HCT116 (cell line): ENCODE measurements around the gene TAS2R14. TPM values are rescaled to one million over a fixed set of nuclear protein-coding genes. Genes with fewer than 3 reads are reported as not detected.

Experiments
- ATAC-seq: fragments of 200-7000 bp; cut with Tn5 transposase; 2 replicates; pipeline ENCODE4 v1.9.1; 2020; ENCODE audit warnings: mild to moderate bottlenecking, moderate library complexity
- BruUV-seq: library from RNA; stranded (reverse); fragments of 400-500 nt; replicated peaks from 2 replicates; lab custom pipeline; 2021; lab: Mats Ljungman, UMichigan
- CTCF ChIA-PET: fragments of 300-600 bp; sonication (Branson Sonifier 250); formaldehyde crosslinking; loops from one replicate; lab custom pipeline; 2021; ENCODE audit warnings: antibody characterized with exemption; lab: Charles Lee
- POLR2A ChIA-PET: fragments of 300-600, 350-600 bp; sonication (Branson Sonifier 250); formaldehyde crosslinking; loops from one replicate; lab custom pipeline; 2021; ENCODE audit warnings: antibody characterized with exemption; lab: Charles Lee
- RAD21 ChIA-PET, 2 experiments: fragments of 300-600 bp; sonication (Branson Sonifier 250); formaldehyde crosslinking; loops; one replicate each; lab custom pipeline; 2023; ENCODE audit warnings: low total read pairs in 2 of 2; ENCODE audit not compliant: uncharacterized antibody in 2 of 2, unreplicated experiment in 2 of 2, low non-redundant PET in 1 of 2; lab: Charles Lee
- DNase-seq: peaks from one replicate; pipeline ENCODE4 v3.0.0-alpha.2; 2010; ENCODE audit warnings: low read depth, low spot score
- H2AFZ ChIP-seq: fragments of 200-600 bp; shearing (Covaris generic), sonication (generic); 2 replicates; pipeline ENCODE4 v1.6.1; 2017; ENCODE audit warnings: low read depth, mixed run types, mixed read lengths, antibody characterized with exemption, low read length; ENCODE audit not compliant: poor library complexity, severe bottlenecking
- H3K27ac ChIP-seq: 2 replicates; pipeline ENCODE4 v1.5.1; 2012; ENCODE audit warnings: low read depth, low read length
- H3K27me3 ChIP-seq: fragments of 200-600 bp; sonication (generic); 2 replicates; pipeline ENCODE4 v1.6.1; 2016; ENCODE audit warnings: mixed run types, low read length, mixed read lengths; ENCODE audit not compliant: insufficient read depth
- H3K36me3 ChIP-seq, 2 experiments: fragments of 200-500 bp in 1 of 2; fragments of 200-600 bp in 1 of 2; sonication (Bioruptor generic) in 1 of 2; sonication (generic) in 1 of 2; 2 replicates each; pipeline versions ENCODE4 v1.5.1 to v1.6.1; 2014 to 2016; ENCODE audit warnings: low read length in 2 of 2, inconsistent platforms in 1 of 2, mixed read lengths in 1 of 2, mixed run types in 1 of 2; ENCODE audit not compliant: insufficient read depth in 2 of 2, control insufficient read depth in 1 of 2
- H3K4me1 ChIP-seq, 2 experiments: fragments of 200-600 bp in 1 of 2; sonication (generic) in 1 of 2; 2 replicates each; pipeline versions ENCODE4 v1.5.1 to v1.6.1; 2012 to 2017; ENCODE audit warnings: low read length in 2 of 2, inconsistent platforms in 1 of 2, mild to moderate bottlenecking in 1 of 2, mixed read lengths in 1 of 2, mixed run types in 1 of 2, moderate library complexity in 1 of 2; ENCODE audit not compliant: insufficient read depth in 2 of 2, control insufficient read depth in 1 of 2
- H3K4me2 ChIP-seq: fragments of 200-600 bp; sonication (generic); 2 replicates; pipeline ENCODE4 v1.6.1; 2017; ENCODE audit warnings: mixed run types, low read length, mixed read lengths
- H3K4me3 ChIP-seq, 2 experiments: fragments of 200-600 bp in 1 of 2; sonication (generic) in 1 of 2; replicated peaks in 1 of 2; 2 replicates each; pipeline ENCODE4 v1.5.1; 2011 to 2016; ENCODE audit warnings: low read length in 2 of 2, control low read depth in 1 of 2, low read depth in 1 of 2, mild to moderate bottlenecking in 1 of 2, mixed read lengths in 1 of 2, mixed run types in 1 of 2
- H3K79me2 ChIP-seq: fragments of 200-600 bp; sonication (generic); 2 replicates; pipeline ENCODE4 v1.6.1; 2017; ENCODE audit warnings: mild to moderate bottlenecking, mixed run types, low read length, moderate library complexity, mixed read lengths; ENCODE audit not compliant: insufficient read depth
- H3K9ac ChIP-seq: fragments of 200-600 bp; sonication (generic); 2 replicates; pipeline ENCODE4 v1.6.1; 2016; ENCODE audit warnings: low read length, mixed read lengths
- H3K9me2 ChIP-seq: fragments of 200-600 bp; sonication (generic), shearing (Covaris generic); 2 replicates; pipeline ENCODE4 v1.6.1; 2017; ENCODE audit warnings: mixed run types, mild to moderate bottlenecking, moderate library complexity; ENCODE audit not compliant: insufficient read depth
- H3K9me3 ChIP-seq, 2 experiments: fragments of 200-500 bp in 1 of 2; fragments of 200-600 bp in 1 of 2; sonication (Bioruptor generic) in 1 of 2; sonication (generic) in 1 of 2; 2 replicates each; pipeline ENCODE4 v1.6.1; 2014 to 2017; ENCODE audit warnings: low read length in 2 of 2, mixed read lengths in 2 of 2, inconsistent platforms in 1 of 2, low read depth in 1 of 2, mild to moderate bottlenecking in 1 of 2, mixed run types in 1 of 2, moderate library complexity in 1 of 2; ENCODE audit not compliant: control insufficient read depth in 1 of 2, insufficient read depth in 1 of 2
- H4K20me1 ChIP-seq: fragments of 200-600 bp; sonication (generic), shearing (Covaris generic); 2 replicates; pipeline ENCODE4 v1.6.1; 2017; ENCODE audit warnings: mixed run types, mild to moderate bottlenecking, moderate library complexity; ENCODE audit not compliant: insufficient read depth
- CBX3 ChIP-seq: IDR thresholded peaks from 2 replicates; pipeline ENCODE4 v1.6.1; 2012; ENCODE audit warnings: low read depth
- CEBPB ChIP-seq: IDR thresholded peaks from 2 replicates; pipeline ENCODE4 v1.6.1; 2012; ENCODE audit warnings: low read depth
- FOSL1 ChIP-seq: IDR thresholded peaks from 2 replicates; pipeline ENCODE4 v1.6.1; 2012; ENCODE audit warnings: low read depth
- JUND ChIP-seq: IDR thresholded peaks from 2 replicates; pipeline ENCODE4 v1.6.1; 2012
- POLR2AphosphoS5 ChIP-seq: IDR thresholded peaks from 2 replicates; pipeline ENCODE4 v1.6.1; 2011; ENCODE audit warnings: mild to moderate bottlenecking, low read depth, low read length, moderate library complexity
- ZFX ChIP-seq: fragments of 450-650 bp; IDR thresholded peaks from 2 replicates; pipeline ENCODE4 v1.6.1; 2017
- intact Hi-C: fragments of 100-400 bp; cut with micrococcal nuclease; formaldehyde crosslinking; loops from 2 replicates; pipeline ENCODE4 v1.10.0; 2022
- total RNA-seq: library from RNA; stranded (reverse); gene quantifications from one replicate; pipeline ENCODE4 v1.2.1, GENCODE V29; 2021; ENCODE audit not compliant: unreplicated experiment
- TF ChIP-seq, protein P1 (sequence below): IDR thresholded peaks from 2 replicates; pipeline ENCODE4 v1.6.1; 2012; ENCODE audit warnings: low read depth
- TF ChIP-seq, protein P2 (sequence below): IDR thresholded peaks from 2 replicates; pipeline ENCODE4 v1.6.1; 2012

TAS2R14 gene
- total RNA-seq, 1 experiment from 2014 or later: 1.9 TPM

DNA sequence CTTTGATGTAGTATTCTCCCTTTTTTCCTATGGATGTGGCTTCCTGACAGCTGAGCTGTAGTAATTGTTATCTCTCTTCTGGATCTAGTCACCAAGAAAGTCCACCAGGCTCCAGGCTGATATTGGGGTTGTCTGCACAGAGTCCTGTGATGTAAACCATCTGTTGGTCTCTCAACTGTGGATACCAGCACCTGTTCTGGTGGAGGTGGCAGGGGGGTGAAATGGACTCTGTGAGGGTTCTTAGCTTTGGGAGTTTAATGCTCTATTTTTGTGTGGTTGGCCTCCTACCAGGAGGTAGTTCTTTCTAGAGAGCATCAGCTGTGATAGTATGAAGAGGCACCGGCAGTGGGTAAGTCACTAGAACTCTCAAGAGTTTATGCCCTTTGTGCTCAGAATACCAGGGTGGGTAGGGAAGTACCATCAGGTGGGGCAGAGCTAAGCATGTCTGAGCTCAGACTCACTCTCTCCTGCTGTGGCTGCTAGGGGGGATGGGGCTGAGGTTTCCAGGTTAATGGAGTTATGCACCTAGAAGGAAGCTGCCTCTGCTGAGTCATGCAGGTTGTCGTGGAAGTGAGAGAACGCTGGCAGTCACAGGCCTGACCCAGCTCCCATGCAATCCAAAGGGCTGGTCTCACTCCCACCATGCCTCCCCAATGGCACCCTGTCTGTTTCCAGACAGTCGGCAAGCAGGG lies 3.0 kb upstream of the TAS2R14 start:
- TF ChIP-seq POLR2AphosphoS5 (peak; percentile 18; the same call in 1 of the 2 replicates), FOSL1 (peak; percentile 55), ZFX (0 out of 2 replicates have a peak, but pooled peaks have one; percentile 30), CEBPB (no peak), JUND (peak; percentile 67), CBX3 (peak; percentile 77)
- TF ChIP-seq, protein P1, sequence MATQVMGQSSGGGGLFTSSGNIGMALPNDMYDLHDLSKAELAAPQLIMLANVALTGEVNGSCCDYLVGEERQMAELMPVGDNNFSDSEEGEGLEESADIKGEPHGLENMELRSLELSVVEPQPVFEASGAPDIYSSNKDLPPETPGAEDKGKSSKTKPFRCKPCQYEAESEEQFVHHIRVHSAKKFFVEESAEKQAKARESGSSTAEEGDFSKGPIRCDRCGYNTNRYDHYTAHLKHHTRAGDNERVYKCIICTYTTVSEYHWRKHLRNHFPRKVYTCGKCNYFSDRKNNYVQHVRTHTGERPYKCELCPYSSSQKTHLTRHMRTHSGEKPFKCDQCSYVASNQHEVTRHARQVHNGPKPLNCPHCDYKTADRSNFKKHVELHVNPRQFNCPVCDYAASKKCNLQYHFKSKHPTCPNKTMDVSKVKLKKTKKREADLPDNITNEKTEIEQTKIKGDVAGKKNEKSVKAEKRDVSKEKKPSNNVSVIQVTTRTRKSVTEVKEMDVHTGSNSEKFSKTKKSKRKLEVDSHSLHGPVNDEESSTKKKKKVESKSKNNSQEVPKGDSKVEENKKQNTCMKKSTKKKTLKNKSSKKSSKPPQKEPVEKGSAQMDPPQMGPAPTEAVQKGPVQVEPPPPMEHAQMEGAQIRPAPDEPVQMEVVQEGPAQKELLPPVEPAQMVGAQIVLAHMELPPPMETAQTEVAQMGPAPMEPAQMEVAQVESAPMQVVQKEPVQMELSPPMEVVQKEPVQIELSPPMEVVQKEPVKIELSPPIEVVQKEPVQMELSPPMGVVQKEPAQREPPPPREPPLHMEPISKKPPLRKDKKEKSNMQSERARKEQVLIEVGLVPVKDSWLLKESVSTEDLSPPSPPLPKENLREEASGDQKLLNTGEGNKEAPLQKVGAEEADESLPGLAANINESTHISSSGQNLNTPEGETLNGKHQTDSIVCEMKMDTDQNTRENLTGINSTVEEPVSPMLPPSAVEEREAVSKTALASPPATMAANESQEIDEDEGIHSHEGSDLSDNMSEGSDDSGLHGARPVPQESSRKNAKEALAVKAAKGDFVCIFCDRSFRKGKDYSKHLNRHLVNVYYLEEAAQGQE: no peak
- TF ChIP-seq, protein P2, sequence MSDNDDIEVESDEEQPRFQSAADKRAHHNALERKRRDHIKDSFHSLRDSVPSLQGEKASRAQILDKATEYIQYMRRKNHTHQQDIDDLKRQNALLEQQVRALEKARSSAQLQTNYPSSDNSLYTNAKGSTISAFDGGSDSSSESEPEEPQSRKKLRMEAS: peak; percentile 59; the same call in 1 of the 2 replicates
- peak overlapping the region; percentile 6 to 29; a peak in 3 of 4 replicates for H3K4me3 ChIP-seq
- H3K9ac ChIP-seq: peak overlapping the region; percentile 47
- peak; percentile 92 for ATAC-seq
- peak overlapping the region; percentile 75 for H3K4me2 ChIP-seq
- no peaks in the 10 kb centered on the region for H3K9me2 ChIP-seq
- no peak overlapping the region for H2AFZ ChIP-seq
- H4K20me1 ChIP-seq: no peaks in the 10 kb centered on the region
- no peaks in the 10 kb centered on the region for H3K79me2 ChIP-seq
- H3K27me3 ChIP-seq: no peaks in the 10 kb centered on the region
- DNase-seq: peak; percentile 78
- no peaks in the 10 kb centered on the region for H3K36me3 ChIP-seq
- no TSS peak for BruUV-seq
- ChIA-PET CTCF (no interaction called here), POLR2A (interaction anchor here (1.4 to 1.6 kb wide), 2 partner anchors 9 to 10 kb away, joined by 3 to 6 read pairs; no protein-coding TSS in a partner anchor), RAD21 (no interaction called here)
- peaks cover 19 to 42% of the 10 kb centered on the region in 2 experiments for H3K4me1 ChIP-seq
- 0 out of 4 replicates have a peak, but pooled peaks cover 0 to 3% of the 10 kb centered on the region in 2 experiments for H3K9me3 ChIP-seq
- H3K27ac ChIP-seq: peak overlapping the region; percentile 86
- intact Hi-C loops: no loop called here
